Thyroid gland (tissue), 4 donors: Measurements from ENCODE around the gene SOCS6.

Experiments used
- CTCF ChIP-seq, 6 experiments: fragments of 200-600 bp in 3 of 6; fragments of 450-650 bp in 3 of 6; sonication (generic) in 3 of 6; IDR thresholded peaks; one replicate each; pipeline ENCODE4 v1.5.1; 2016 to 2019; ENCODE audit warnings: antibody characterized with exemption in 6 of 6, mild to moderate bottlenecking in 2 of 6, inconsistent platforms in 1 of 6, moderate library complexity in 1 of 6
- POLR2A ChIP-seq, 2 donors: fragments of 450-650 bp; IDR thresholded peaks; one replicate each; pipeline ENCODE4 v1.6.1; 2017; ENCODE audit warnings: antibody characterized with exemption in 2 of 2, mild to moderate bottlenecking in 2 of 2, moderate library complexity in 1 of 2

DNA sequence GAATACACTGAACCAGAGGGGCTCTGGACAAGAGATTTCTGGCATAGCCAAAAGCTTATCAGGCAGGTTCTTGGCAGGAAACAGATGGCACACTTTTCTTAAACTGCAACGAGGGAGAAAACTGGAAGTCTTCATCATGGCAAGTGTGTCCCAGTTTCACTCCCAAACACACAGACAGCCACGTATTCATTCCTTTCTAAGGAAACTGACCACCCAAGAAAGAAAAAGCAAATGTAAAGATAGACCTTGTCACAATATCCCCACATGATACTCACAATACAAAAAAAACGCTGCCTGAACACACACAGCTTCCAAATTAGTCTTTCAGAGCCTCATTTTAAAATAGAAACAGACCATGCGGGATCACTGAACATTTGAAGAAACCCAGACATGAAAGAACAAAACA is 42.8 kb upstream of the SOCS6 start:
- no peak for TF ChIP-seq CTCF (IDR thresholded peaks at IDR 0.05)
- no peak for TF ChIP-seq POLR2A (IDR thresholded peaks at IDR 0.05)
